ENCODE results near the gene EPM2AIP1.

Gene EPM2AIP1

GRCh38 chr3:36944641-36945270 is 48.2 kb downstream of the EPM2AIP1 start, which contains the start of gene TRANK1:
TSS of gene TRANK1 (minus strand) at chr3:36945054. CDS start at chr3:36944809, 245 bp downstream.
- no peak for DNase-seq

DNA sequence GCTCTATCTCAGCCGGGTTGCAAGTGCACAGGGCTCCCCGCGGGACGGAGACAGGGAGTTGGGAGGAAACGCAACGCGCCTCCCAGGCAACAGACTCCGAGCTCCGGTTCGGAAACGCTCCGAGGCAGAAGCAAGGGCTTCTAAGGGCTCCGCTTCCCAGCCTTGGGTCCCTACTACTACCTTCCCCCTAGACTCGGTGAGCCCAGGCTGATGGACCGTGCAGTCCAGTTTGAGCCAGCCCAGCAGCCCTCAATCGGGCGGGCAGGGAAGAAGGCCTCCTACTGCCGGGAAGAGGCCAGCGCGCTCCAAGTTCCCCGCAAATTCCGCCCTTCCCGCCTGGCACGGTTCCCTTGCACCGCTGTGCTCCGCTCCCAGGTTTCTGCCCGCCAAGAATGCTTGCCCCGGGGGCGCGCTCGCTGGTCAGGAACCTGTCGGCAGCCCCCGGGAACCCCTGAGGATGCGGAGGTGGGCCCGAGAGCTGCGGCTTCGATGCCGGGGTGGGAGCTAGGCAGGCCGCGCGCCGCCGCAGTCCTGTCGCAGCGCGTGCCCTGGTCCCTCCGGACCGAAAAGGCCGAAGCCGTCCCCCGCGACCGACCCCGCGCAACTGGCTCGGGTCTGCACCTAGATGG is 48.8 kb downstream of the EPM2AIP1 start:
- peak; percentile 12 for DNase-seq

GRCh38 chr3:36943601-36944000 is 49.3 kb downstream of the EPM2AIP1 start:
- peak; percentile 1 for DNase-seq

DNA sequence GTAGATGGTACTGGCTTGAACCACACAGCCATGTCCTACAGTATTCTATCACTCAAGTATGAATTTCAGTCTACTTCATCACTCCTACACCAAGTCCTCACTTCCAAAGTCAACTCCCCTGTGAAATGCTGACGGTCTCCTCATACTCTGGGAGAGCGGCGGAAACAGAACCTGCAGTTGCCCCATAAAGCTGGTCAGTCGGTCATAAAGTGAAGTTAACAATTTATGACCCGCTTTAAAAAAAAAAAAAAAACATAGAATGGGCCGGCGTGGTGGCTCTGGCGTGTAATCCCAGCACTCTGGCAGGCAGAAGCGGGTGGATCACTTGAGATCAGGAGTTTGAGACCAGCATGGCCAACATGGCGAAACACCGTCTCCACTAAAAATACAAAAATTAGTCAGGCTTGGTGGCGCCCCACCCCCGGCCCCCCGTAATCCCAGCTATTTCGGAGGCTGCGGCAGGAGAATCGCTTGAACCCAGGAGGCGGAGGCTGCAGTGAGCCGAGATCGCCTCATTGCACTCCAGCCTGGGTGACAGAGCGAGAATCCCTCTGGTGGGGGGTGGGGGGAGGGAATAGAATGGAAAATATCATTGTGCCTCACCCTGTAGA is 50.2 kb downstream of the EPM2AIP1 start:
- DNase-seq, result no peak

DNA sequence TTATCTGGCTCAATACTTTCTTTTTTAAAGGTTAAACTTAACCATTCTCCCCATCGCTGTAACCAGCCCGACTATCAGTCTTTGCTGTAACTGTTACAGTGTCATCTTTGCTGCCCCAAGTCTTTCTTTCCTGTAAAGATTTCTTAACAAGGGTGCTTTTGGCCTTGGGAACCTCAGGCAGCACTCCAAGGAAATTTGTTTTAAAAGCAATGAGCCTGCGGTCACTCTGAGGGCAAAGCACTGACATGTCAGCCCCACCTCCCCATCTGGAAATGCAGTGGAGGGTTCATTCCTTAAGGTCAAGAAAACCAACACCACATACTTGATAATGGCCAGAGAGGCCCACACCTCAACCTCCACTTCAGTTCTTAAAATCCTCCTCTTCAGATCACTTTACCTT is 51.3 kb downstream of the EPM2AIP1 start:
- DNase-seq, result no peak

DNA sequence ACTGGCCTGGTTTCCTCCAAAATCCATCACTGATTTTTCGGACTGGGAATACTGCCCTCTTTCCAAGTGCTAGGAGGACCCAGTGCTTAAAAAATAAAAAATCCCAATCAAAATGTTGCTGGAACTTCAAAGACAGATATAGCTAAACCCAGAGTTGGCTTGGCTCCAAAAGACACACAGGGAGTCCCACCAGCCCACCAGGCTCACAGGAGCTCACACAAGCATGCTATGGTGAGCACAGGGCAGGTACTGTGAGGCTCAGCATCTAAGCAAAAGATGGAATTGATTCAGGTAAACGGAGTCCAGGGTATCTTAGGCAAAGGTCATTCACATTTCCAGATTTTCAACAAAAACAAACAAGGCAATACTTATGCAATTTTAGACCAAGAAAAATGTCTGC is 51.8 kb downstream of the EPM2AIP1 start:
- DNase-seq, result no peak

- DNase-seq, result no peak
Observed at GRCh38 chr3:36937492-36937891, 55.4 kb downstream of the EPM2AIP1 start.
